Body of pancreas (tissue), 4 donors: ENCODE results near the gene ADAM17. TPM values are rescaled to one million over a fixed set of nuclear protein-coding genes. Genes with fewer than 3 reads are reported as not detected.

Source experiments
- ATAC-seq: fragments of 150-250 bp; one replicate; pipeline ENCODE4 v1.9.1; 2016
- DNase-seq, 4 donors: peaks; one replicate each; pipeline ENCODE4 v3.0.0-alpha.2; 2019
- H3K27ac ChIP-seq, 4 donors: fragments of 200-600 bp; sonication (generic); 1 replicate in 3 of 4; 2 replicates in 1 of 4; pipeline versions ENCODE4 v1.5.1 to v1.6.1; 2016 to 2019; ENCODE audit warnings: mild to moderate bottlenecking in 1 of 4, mixed read lengths in 1 of 4, moderate library complexity in 1 of 4
- H3K27me3 ChIP-seq, 2 donors: fragments of 200-600 bp; sonication (generic); one replicate each; pipeline ENCODE4 v1.6.0; 2016; ENCODE audit warnings: mild to moderate bottlenecking in 1 of 2
- H3K36me3 ChIP-seq, 2 donors: fragments of 200-600 bp; sonication (generic); replicated peaks in 1 of 2; 2 replicates each; pipeline ENCODE4 v1.5.1; 2016; ENCODE audit warnings: low read depth in 2 of 2; ENCODE audit not compliant: insufficient read depth in 1 of 2
- H3K4me1 ChIP-seq: fragments of 200-600 bp; sonication (generic); one replicate; pipeline ENCODE4 v1.6.0; 2016
- H3K4me3 ChIP-seq, 2 donors: fragments of 200-600 bp; sonication (generic); 1 replicate in 1 of 2; 2 replicates in 1 of 2; pipeline ENCODE4 v1.5.1; 2016 to 2019
- H3K9me3 ChIP-seq, 3 donors: fragments of 200-600 bp; sonication (generic); 1 replicate in 2 of 3; 2 replicates in 1 of 3; pipeline ENCODE4 v1.5.1; 2016
- CTCF ChIP-seq, 7 experiments: fragments of 450-650 bp in 4 of 7; fragments of 200-600 bp in 3 of 7; sonication (generic) in 3 of 7; IDR thresholded peaks; one replicate each; pipeline ENCODE4 v1.5.1; 2016 to 2019; ENCODE audit warnings: antibody characterized with exemption in 7 of 7
- POLR2A ChIP-seq, 3 donors: fragments of 450-650 bp; IDR thresholded peaks; one replicate each; pipeline ENCODE4 v1.6.1; 2016; ENCODE audit warnings: antibody characterized with exemption in 3 of 3, mild to moderate bottlenecking in 2 of 3
- WGBS, 2 donors: methylation state at CpG; one replicate each; pipeline ENCODE4 v1.1.5; 2017; 5-methylcytosine and 5-hydroxymethylcytosine counted together
- intact Hi-C: fragments of 100-400 bp; cut with DNase I; formaldehyde crosslinking; loops from one replicate; pipeline ENCODE4 v1.15.1; 2023
- total RNA-seq, 2 donors: library from RNA; depleted of rRNA; stranded (reverse); fragments of >200 nt; gene quantifications; one replicate each; pipeline ENCODE4 v1.1.0, GENCODE V29; 2016

The ADAM17 gene
- total RNA-seq, 2 donors from 2014 or later: 9.9 to 17.5 TPM

GRCh38 chr2:9539531-9539930 is 16.1 kb downstream of the ADAM17 start:
- Histone ChIP-seq H3K27ac (peak overlapping the region in 3 of 4 donors; percentile 8 to 70 (median 19)), H3K9me3 (no peaks in the 10 kb centered on the region), H3K27me3 (no peaks in the 10 kb centered on the region), H3K4me3 (no peak overlapping the region), H3K36me3 (no peaks in the 10 kb centered on the region), H3K4me1 (peaks cover 31% of the 10 kb centered on the region)
- ATAC-seq (peak; percentile 71), DNase-seq (no peak)
- TF ChIP-seq POLR2A (IDR thresholded peaks at IDR 0.05): no peak
- TF ChIP-seq CTCF (IDR thresholded peaks at IDR 0.05): no peak
- WGBS, 2 donors: 31 to 37% methylated on average over 5 of the region's 5 CpGs
- intact Hi-C loops: no loop called here

DNA sequence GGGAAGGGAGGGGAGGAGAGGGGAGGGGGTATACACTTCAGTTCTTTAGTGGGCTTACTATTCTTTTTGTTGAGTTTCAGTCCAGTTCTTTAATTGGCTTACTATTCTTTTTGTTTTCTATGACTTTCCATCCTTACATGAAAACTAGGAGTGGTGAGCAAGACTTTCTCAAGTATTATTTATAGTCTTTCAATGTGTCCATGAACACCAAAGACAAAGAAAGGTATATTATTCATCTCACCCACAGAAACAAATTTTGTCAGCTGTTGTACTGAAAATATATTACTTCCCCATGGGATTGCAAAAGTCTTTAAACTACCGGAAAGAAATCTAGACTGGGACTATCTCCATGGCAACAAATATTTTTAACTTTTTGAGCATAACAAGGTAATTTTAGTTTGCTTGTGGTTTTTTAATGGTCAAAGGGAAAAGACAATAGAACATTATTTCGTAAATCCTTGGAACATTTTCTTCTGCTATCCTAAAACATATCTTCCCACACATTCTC is 17.6 kb downstream of the ADAM17 start:
- H3K27me3 ChIP-seq: no peaks in the 10 kb centered on the region
- TF ChIP-seq CTCF (IDR thresholded peaks at IDR 0.05) (no peak), POLR2A (IDR thresholded peaks at IDR 0.05) (no peak)
- peaks cover 0 to under 1% of the 10 kb centered on the region in 2 donors for H3K36me3 ChIP-seq
- H3K4me3 ChIP-seq: no peak overlapping the region
- intact Hi-C loops: no loop called here
- H3K4me1 ChIP-seq: peaks cover 26% of the 10 kb centered on the region
- ATAC-seq (peak; percentile 40), DNase-seq (no peak)
- 46 to 69% methylated on average over 2 of the region's 2 CpGs for WGBS, 2 donors
- H3K9me3 ChIP-seq: no peaks in the 10 kb centered on the region
- H3K27ac ChIP-seq: peak overlapping the region in 1 of 4 donors; percentile 70

DNA sequence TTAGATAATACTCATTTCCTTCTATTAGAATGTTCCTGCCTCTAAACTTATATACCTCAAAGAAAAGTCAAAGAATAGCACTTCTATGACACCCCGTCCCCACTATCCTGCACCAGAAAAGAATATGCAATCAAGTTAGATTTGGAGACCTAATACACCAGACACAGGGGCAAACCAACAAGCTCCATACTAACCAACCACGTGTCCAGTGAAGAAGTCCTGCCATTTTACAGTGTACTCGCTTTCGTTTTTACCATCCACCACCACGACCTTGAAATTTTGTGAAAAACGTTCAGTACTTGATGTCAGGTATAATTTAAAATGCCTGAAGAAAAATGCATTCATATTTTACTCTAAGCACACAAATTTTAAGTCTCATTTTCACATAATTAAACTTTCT is 19.1 kb downstream of the ADAM17 start:
- peaks cover 26% of the 10 kb centered on the region for H3K4me1 ChIP-seq
- H3K36me3 ChIP-seq: peaks cover 0 to 2% of the 10 kb centered on the region in 2 donors
- H3K9me3 ChIP-seq: no peaks in the 10 kb centered on the region
- H3K4me3 ChIP-seq: no peak overlapping the region
- peak overlapping the region in 1 of 4 donors; percentile 34 for H3K27ac ChIP-seq
- intact Hi-C loops: no loop called here
- no peaks in the 10 kb centered on the region for H3K27me3 ChIP-seq
- TF ChIP-seq CTCF (IDR thresholded peaks at IDR 0.05): no peak
- TF ChIP-seq POLR2A (IDR thresholded peaks at IDR 0.05): no peak
- ATAC-seq (no peak), DNase-seq (no peak)
- WGBS, 2 donors: 66 to 68% methylated on average over 6 of the region's 6 CpGs

DNA sequence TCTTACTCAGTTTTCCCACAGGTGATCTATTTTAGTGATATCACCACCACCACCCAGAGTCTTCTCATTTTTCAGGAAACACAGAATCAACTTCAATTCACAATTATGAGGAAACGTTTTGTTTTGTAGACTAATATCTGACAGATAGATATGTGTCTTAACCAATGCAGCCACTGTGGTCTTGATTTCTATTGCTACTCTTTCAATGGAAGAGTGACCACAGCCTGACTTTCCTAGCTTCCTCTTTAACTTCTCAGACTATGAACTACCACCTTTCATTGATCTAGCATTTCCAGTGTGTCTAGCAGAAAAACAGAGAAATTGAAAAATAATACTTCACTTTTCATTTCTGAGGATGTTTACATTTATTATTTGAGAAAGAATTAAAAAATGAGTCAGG is 20.5 kb downstream of the ADAM17 start:
- no peak for ATAC-seq
- no peaks in the 10 kb centered on the region for H3K27me3 ChIP-seq
- H3K27ac ChIP-seq: no peak overlapping the region
- H3K4me3 ChIP-seq: no peak overlapping the region
- intact Hi-C loops: no loop called here
- H3K36me3 ChIP-seq: peaks cover 0 to 2% of the 10 kb centered on the region in 2 donors
- H3K9me3 ChIP-seq: no peaks in the 10 kb centered on the region
- peaks cover 21% of the 10 kb centered on the region for H3K4me1 ChIP-seq
- no peak for TF ChIP-seq CTCF (IDR thresholded peaks at IDR 0.05)
- DNase-seq: no peak
- WGBS, 2 donors: 28 to 44% methylated on average over 1 of the region's 1 CpG

DNA sequence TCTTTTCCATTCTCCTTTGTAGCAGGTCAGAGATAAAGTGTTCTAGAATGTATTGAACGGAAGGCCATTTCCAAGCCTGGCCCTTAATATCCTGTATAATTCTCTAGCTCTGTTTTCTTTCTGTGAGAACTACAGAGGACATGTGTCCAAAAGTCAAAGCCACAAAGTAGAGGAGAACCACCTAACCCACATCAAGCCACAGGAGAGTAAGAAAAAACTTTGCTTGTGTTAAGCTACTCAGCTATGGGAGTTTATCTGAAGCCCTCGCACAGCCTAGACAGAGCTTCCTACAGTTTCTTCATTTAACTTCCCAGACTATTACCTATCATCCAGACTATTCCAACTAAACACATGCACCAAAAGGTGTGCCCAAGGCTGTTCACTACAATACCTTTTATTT is 22.0 kb downstream of the ADAM17 start:
- H3K4me3 ChIP-seq: no peak overlapping the region
- WGBS, 2 donors: 95 to 100% methylated on average over 2 of the region's 2 CpGs
- TF ChIP-seq CTCF (IDR thresholded peaks at IDR 0.05): no peak
- TF ChIP-seq POLR2A (IDR thresholded peaks at IDR 0.05): no peak
- no peaks in the 10 kb centered on the region for H3K9me3 ChIP-seq
- no peak overlapping the region for H3K27ac ChIP-seq
- intact Hi-C loops: no loop called here
- no peak for DNase-seq
- peaks cover 9% of the 10 kb centered on the region for H3K4me1 ChIP-seq
- peaks cover 0 to 2% of the 10 kb centered on the region in 2 donors for H3K36me3 ChIP-seq
- H3K27me3 ChIP-seq: no peaks in the 10 kb centered on the region
- no peak for ATAC-seq
